Right ventricle myocardium superior (tissue), 1 donor: ENCODE measurements around the gene DIPK1A. TPM values are rescaled to one million over a fixed set of nuclear protein-coding genes. Genes with fewer than 3 reads are reported as not detected.
A peak's percentile ranks its signal among the peaks of the same experiment; 100 is the strongest.
"Not testable (repeated sequence)": the region's sequence is repeated elsewhere in the genome, so short reads cannot be mapped to it uniquely, and the experiment has no call there.

Experiments
- ATAC-seq: fragments of 200-7000 bp; cut with Tn5 transposase; one replicate; pipeline ENCODE4 v1.9.1; 2020; ENCODE audit warnings: mild to moderate bottlenecking; ENCODE audit not compliant: poor library complexity
- DNase-seq: peaks from one replicate; pipeline ENCODE4 v3.0.0-alpha.2; 2020
- intact Hi-C: fragments of 100-400 bp; cut with DNase I; formaldehyde crosslinking; loops from one replicate; pipeline ENCODE4 v1.11.2; 2022
- total RNA-seq: library from RNA; stranded (reverse); fragmentation: NEBNext Ultra II Directional; extraction: Animal tissue kit (Norgen Biotek cat#: 25700); gene quantifications from one replicate; pipeline ENCODE4 v1.2.1, GENCODE V29; 2021
- donor health status: DM: no; HTN: yes; CAD: no; lungs with severe emphysema.

Gene DIPK1A
- total RNA-seq, 1 donor from 2014 or later = 7.0 TPM

GRCh38 chr1:92900539-92900938 lies 60.7 kb downstream of the DIPK1A start:
- intact Hi-C loops = no loop called here
- DNase-seq = no peak
- ATAC-seq = no peak

- intact Hi-C loops = no loop called here
- no peak for ATAC-seq
These were observed 61.5 kb downstream of the DIPK1A start for GRCh38 chr1:92899780-92900179.

GRCh38 chr1:92898053-92898452 lies 63.2 kb downstream of the DIPK1A start:
- ATAC-seq, DNase-seq, intact Hi-C loops: not testable (repeated sequence)

More at GRCh38 chr1:92899780-92900179, 61.5 kb downstream of the DIPK1A start:
- DNase-seq = no peak

GRCh38 chr1:92887465-92887864 lies 73.8 kb downstream of the DIPK1A start:
- DNase-seq = no peak
- intact Hi-C loops = no loop called here
- no peak for ATAC-seq

- DNase-seq (no peak), ATAC-seq (no peak)
- intact Hi-C loops = no loop called here
These were observed 74.3 kb downstream of the DIPK1A start for GRCh38 chr1:92886886-92887419.

- intact Hi-C loops = no loop called here
- ATAC-seq (no peak), DNase-seq (no peak)
These were observed 77.1 kb downstream of the DIPK1A start for GRCh38 chr1:92884195-92884594.

- ATAC-seq (no peak), DNase-seq (no peak)
- intact Hi-C loops = no loop called here
These were observed 78.0 kb downstream of the DIPK1A start for GRCh38 chr1:92883297-92883696.

GRCh38 chr1:92882819-92883218 lies 78.4 kb downstream of the DIPK1A start:
- DNase-seq (no peak), ATAC-seq (peak; percentile 38)
- intact Hi-C loops = no loop called here

- intact Hi-C loops = no loop called here
- DNase-seq (no peak), ATAC-seq (no peak)
These were observed 79.9 kb downstream of the DIPK1A start for GRCh38 chr1:92881391-92881790.

- ATAC-seq (no peak), DNase-seq (no peak)
- intact Hi-C loops = no loop called here
These were observed 81.8 kb downstream of the DIPK1A start for GRCh38 chr1:92879316-92879968.

GRCh38 chr1:92877792-92878191 lies 83.5 kb downstream of the DIPK1A start:
- ATAC-seq = no peak
- DNase-seq = no peak
- intact Hi-C loops = no loop called here

GRCh38 chr1:92877081-92877711 lies 84.1 kb downstream of the DIPK1A start:
- DNase-seq (no peak), ATAC-seq (no peak)
- intact Hi-C loops = no loop called here

- no peak for DNase-seq
These were observed 84.9 kb downstream of the DIPK1A start for GRCh38 chr1:92876351-92876750.

GRCh38 chr1:92874987-92875386 lies 86.3 kb downstream of the DIPK1A start:
- intact Hi-C loops = no loop called here
- DNase-seq (no peak), ATAC-seq (no peak)

More at GRCh38 chr1:92876351-92876750, 84.9 kb downstream of the DIPK1A start:
- intact Hi-C loops = no loop called here
- no peak for ATAC-seq

- ATAC-seq (no peak), DNase-seq (no peak)
- intact Hi-C loops = no loop called here
These were observed 88.5 kb downstream of the DIPK1A start for GRCh38 chr1:92872719-92873118.

- intact Hi-C loops = no loop called here
- ATAC-seq (no peak), DNase-seq (no peak)
These were observed 90.7 kb downstream of the DIPK1A start for GRCh38 chr1:92870591-92870990.

- ATAC-seq = no peak
- intact Hi-C loops = no loop called here
- no peak for DNase-seq
These were observed 97.1 kb downstream of the DIPK1A start for GRCh38 chr1:92864131-92864530.

GRCh38 chr1:92862605-92863004 lies 98.7 kb downstream of the DIPK1A start:
- ATAC-seq = no peak
- DNase-seq = no peak
- intact Hi-C loops = no loop called here

- peak; percentile 32 for ATAC-seq
- intact Hi-C loops = loop anchor here (2.0 kb wide), 1 partner anchor 135 kb away; no protein-coding TSS in a partner anchor
These were observed 101.7 kb downstream of the DIPK1A start for GRCh38 chr1:92859400-92860039.

More at GRCh38 chr1:92859400-92860039, 101.7 kb downstream of the DIPK1A start:
- DNase-seq = no peak
